Hepatocyte (in vitro differentiated cells): Measurements from ENCODE around the gene SPECC1.

Source experiments
- CTCF ChIP-seq: fragments of 200-600 bp; sonication (generic); IDR thresholded peaks from 2 replicates; pipeline ENCODE4 v1.5.1; 2016; ENCODE audit warnings: antibody characterized with exemption, mild to moderate bottlenecking; ENCODE audit not compliant: poor library complexity
- EZH2 ChIP-seq: fragments of 200-600 bp; sonication (generic); IDR thresholded peaks from 2 replicates; pipeline ENCODE4 v1.6.1; 2016; ENCODE audit warnings: antibody characterized with exemption, mild to moderate bottlenecking, borderline replicate concordance
- EZH2phosphoT487 ChIP-seq: fragments of 200-600 bp; sonication (generic); IDR thresholded peaks from one replicate; pipeline ENCODE4 v1.6.1; 2018; ENCODE audit warnings: antibody characterized with exemption, mild to moderate bottlenecking, low read depth, moderate library complexity; ENCODE audit not compliant: unreplicated experiment, severe bottlenecking

DNA sequence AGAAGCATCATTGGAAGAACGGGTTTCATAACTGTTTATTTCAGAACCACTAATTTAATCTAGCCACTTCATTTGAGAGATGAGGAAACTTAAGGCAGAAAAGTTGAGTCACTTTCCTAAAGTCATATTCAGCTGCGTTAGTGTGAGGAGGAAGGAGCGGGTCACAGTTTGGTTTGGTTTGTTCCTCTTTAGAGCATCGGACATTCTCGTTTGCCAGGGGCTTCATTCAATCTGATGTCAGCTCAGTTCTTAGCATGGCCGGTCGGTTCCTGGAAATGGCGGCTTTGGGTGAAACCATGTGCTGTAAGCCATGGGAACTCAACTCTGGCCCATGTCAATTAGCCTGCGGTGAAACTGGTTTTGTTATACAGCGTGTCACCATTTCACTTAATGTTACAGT, 271.7 kb downstream of the SPECC1 start:
- TF ChIP-seq CTCF (no peak), EZH2 (no peak), EZH2phosphoT487 (no peak)
